Upper lobe of left lung (tissue), 4 donors: ENCODE data around the gene KCNF1.

ENCODE experiments used
- EP300 ChIP-seq, 4 donors: sonication (generic); formaldehyde crosslinking; IDR thresholded peaks; one replicate each; pipeline ENCODE4 v1.5.1; 2017; ENCODE audit warnings: antibody characterized with exemption in 4 of 4, control low read depth in 2 of 4
- POLR2A ChIP-seq, 4 donors: fragments of 450-650 bp; IDR thresholded peaks; one replicate each; pipeline ENCODE4 v1.5.1; 2016 to 2017; ENCODE audit warnings: antibody characterized with exemption in 4 of 4, mild to moderate bottlenecking in 2 of 4
- POLR2AphosphoS5 ChIP-seq, 2 donors: sonication (generic); formaldehyde crosslinking; IDR thresholded peaks; one replicate each; pipeline ENCODE4 v1.5.1; 2017; ENCODE audit warnings: antibody characterized with exemption in 2 of 2
- TF ChIP-seq, protein P1 (sequence below), 6 experiments: fragments of 450-650 bp in 4 of 6; fragments of 200-600 bp in 2 of 6; sonication (generic) in 2 of 6; IDR thresholded peaks; one replicate each; pipeline ENCODE4 v1.5.1; 2016 to 2019; ENCODE audit warnings: antibody characterized with exemption in 6 of 6

DNA sequence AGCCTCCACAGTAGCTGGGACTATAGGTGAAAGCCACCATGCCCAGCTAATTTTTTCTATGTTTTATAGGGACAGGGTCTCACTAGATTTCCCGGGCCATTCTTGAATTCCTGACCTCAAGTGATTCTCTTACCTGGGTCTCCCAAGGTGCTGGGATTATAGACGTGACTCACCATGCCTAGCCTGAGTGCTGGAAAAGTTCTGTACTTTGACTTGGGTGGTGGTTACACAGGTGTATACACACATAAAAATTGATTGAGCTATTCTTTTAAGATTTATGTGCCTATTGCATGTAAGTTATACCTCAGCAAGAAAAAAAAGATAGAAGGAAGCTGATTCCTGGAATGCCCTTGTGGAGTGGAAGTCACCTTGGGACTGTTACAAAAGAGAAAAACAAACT lies 34.8 kb upstream of the KCNF1 start:
- TF ChIP-seq POLR2AphosphoS5 (IDR thresholded peaks at IDR 0.05) (no peak), POLR2A (IDR thresholded peaks at IDR 0.05) (no peak), EP300 (IDR thresholded peaks at IDR 0.05) (no peak)
- TF ChIP-seq, protein P1, sequence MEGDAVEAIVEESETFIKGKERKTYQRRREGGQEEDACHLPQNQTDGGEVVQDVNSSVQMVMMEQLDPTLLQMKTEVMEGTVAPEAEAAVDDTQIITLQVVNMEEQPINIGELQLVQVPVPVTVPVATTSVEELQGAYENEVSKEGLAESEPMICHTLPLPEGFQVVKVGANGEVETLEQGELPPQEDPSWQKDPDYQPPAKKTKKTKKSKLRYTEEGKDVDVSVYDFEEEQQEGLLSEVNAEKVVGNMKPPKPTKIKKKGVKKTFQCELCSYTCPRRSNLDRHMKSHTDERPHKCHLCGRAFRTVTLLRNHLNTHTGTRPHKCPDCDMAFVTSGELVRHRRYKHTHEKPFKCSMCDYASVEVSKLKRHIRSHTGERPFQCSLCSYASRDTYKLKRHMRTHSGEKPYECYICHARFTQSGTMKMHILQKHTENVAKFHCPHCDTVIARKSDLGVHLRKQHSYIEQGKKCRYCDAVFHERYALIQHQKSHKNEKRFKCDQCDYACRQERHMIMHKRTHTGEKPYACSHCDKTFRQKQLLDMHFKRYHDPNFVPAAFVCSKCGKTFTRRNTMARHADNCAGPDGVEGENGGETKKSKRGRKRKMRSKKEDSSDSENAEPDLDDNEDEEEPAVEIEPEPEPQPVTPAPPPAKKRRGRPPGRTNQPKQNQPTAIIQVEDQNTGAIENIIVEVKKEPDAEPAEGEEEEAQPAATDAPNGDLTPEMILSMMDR (IDR thresholded peaks at IDR 0.05), result no peak
